ENCODE measurements around the gene RIPK1. TPM values are rescaled to one million over a fixed set of nuclear protein-coding genes. Genes with fewer than 3 reads are reported as not detected.

The RIPK1 gene
- total and polyA plus RNA-seq, 9 of the 15 experiments (the other 6 are each of a cell fraction or from before 2014, with no cell fraction given), result 3.8 to 24.9 (median 17.7) TPM

DNA sequence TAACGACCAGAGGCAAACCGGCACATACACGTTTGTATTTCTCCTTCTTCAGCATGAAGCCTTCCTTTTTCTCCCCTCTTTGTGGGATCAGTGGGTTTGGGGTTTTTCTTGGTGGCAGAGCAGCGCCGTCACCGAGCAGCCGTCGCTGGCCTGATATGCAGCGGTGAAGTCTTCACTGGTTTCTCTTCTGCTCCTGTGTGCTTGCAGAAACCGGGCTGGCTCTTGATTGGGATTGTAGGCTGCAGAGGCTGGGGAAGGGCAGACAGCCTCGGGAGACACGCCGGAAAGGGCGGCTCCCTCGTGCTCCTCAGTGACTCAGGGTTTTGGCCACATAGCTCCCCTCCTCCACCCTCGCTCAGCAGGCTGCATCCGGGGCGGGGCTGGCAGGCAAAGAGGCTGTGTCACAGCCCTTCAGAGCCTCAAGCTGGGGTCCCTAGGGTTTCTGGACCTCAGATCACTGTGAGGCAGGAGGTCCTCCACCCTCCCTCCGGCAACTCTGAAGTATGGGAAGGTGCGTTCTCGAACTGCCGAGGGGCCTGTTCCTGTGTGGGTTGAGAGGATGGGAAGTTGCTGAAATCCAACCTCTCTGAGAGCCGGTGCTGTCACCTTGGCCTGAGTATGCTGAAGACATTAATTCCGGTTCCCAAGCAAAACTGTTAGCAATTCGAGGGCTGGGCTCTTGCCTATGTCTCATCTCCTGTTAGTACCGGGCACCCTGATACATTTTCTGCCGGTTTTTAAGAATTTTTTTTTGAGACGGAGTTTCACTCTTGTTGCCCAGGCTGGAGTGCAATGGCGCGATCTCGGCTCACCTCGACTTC, 44.4 kb upstream of the RIPK1 start (continued):
- TF ChIP-seq, protein P1, sequence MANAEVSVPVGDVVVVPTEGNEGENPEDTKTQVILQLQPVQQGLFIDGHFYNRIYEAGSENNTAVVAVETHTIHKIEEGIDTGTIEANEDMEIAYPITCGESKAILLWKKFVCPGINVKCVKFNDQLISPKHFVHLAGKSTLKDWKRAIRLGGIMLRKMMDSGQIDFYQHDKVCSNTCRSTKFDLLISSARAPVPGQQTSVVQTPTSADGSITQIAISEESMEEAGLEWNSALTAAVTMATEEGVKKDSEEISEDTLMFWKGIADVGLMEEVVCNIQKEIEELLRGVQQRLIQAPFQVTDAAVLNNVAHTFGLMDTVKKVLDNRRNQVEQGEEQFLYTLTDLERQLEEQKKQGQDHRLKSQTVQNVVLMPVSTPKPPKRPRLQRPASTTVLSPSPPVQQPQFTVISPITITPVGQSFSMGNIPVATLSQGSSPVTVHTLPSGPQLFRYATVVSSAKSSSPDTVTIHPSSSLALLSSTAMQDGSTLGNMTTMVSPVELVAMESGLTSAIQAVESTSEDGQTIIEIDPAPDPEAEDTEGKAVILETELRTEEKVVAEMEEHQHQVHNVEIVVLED (CRISPR knock-in tag; IDR thresholded peaks at IDR 0.05), result no peak; the same call in 1 of the 2 replicates
- peak; percentile 79; the same call in 1 of the 2 replicates for TF ChIP-seq MBD2 (IDR thresholded peaks at IDR 0.05; ENCODE audit: borderline replicate concordance, low read depth)
- TF ChIP-seq SOX6 (IDR thresholded peaks at IDR 0.05), result peak; percentile 93
- no peak for TF ChIP-seq ZNF785 (CRISPR knock-in tag; IDR thresholded peaks at IDR 0.05)
- TF ChIP-seq, protein P2, sequence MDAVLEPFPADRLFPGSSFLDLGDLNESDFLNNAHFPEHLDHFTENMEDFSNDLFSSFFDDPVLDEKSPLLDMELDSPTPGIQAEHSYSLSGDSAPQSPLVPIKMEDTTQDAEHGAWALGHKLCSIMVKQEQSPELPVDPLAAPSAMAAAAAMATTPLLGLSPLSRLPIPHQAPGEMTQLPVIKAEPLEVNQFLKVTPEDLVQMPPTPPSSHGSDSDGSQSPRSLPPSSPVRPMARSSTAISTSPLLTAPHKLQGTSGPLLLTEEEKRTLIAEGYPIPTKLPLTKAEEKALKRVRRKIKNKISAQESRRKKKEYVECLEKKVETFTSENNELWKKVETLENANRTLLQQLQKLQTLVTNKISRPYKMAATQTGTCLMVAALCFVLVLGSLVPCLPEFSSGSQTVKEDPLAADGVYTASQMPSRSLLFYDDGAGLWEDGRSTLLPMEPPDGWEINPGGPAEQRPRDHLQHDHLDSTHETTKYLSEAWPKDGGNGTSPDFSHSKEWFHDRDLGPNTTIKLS (IDR thresholded peaks at IDR 0.05; ENCODE audit: borderline replicate concordance, low read depth), result peak; percentile 85
- TF ChIP-seq DPF2 (IDR thresholded peaks at IDR 0.05), result peak; percentile 93
- peak; percentile 93 for TF ChIP-seq SP1 (CRISPR knock-in tag; IDR thresholded peaks at IDR 0.05)
- peak; percentile 87; the same call in 1 of the 2 replicates for TF ChIP-seq KLF6 (CRISPR knock-in tag; IDR thresholded peaks at IDR 0.05; ENCODE audit: borderline replicate concordance)
- peak; percentile 96 for TF ChIP-seq SMAD4 (CRISPR knock-in tag; conservative IDR thresholded peaks at IDR 0.05)
- no peak for TF ChIP-seq COPS2 (conservative IDR thresholded peaks at IDR 0.05)
- TF ChIP-seq, protein P3, sequence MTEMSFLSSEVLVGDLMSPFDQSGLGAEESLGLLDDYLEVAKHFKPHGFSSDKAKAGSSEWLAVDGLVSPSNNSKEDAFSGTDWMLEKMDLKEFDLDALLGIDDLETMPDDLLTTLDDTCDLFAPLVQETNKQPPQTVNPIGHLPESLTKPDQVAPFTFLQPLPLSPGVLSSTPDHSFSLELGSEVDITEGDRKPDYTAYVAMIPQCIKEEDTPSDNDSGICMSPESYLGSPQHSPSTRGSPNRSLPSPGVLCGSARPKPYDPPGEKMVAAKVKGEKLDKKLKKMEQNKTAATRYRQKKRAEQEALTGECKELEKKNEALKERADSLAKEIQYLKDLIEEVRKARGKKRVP (CRISPR knock-in tag; IDR thresholded peaks at IDR 0.05), result peak; percentile 55; the same call in 1 of the 2 replicates
- TF ChIP-seq TEAD1 (CRISPR knock-in tag; IDR thresholded peaks at IDR 0.05), result peak; percentile 4 to 80; a peak in 1 of 4 replicates
- TF ChIP-seq ZNF24 (IDR thresholded peaks at IDR 0.05), result peak; percentile 70
- peak; percentile 55; the same call in 1 of the 2 replicates for TF ChIP-seq MTA1 (IDR thresholded peaks at IDR 0.05; ENCODE audit: borderline replicate concordance)
- TF ChIP-seq, protein P4, sequence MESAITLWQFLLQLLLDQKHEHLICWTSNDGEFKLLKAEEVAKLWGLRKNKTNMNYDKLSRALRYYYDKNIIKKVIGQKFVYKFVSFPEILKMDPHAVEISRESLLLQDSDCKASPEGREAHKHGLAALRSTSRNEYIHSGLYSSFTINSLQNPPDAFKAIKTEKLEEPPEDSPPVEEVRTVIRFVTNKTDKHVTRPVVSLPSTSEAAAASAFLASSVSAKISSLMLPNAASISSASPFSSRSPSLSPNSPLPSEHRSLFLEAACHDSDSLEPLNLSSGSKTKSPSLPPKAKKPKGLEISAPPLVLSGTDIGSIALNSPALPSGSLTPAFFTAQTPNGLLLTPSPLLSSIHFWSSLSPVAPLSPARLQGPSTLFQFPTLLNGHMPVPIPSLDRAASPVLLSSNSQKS (CRISPR knock-in tag; IDR thresholded peaks at IDR 0.05), result no peak
- TF ChIP-seq MCM7 (IDR thresholded peaks at IDR 0.05), result no peak
- TF ChIP-seq ZNF23 (CRISPR knock-in tag; IDR thresholded peaks at IDR 0.05), result no peak; the same call in 1 of the 2 replicates
- TF ChIP-seq, protein P5, sequence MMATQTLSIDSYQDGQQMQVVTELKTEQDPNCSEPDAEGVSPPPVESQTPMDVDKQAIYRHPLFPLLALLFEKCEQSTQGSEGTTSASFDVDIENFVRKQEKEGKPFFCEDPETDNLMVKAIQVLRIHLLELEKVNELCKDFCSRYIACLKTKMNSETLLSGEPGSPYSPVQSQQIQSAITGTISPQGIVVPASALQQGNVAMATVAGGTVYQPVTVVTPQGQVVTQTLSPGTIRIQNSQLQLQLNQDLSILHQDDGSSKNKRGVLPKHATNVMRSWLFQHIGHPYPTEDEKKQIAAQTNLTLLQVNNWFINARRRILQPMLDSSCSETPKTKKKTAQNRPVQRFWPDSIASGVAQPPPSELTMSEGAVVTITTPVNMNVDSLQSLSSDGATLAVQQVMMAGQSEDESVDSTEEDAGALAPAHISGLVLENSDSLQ (IDR thresholded peaks at IDR 0.05), result peak; percentile 70
- peak; percentile 72; the same call in 1 of the 2 replicates for TF ChIP-seq RB1 (IDR thresholded peaks at IDR 0.05; ENCODE audit: low read depth)
- TF ChIP-seq CREM (IDR thresholded peaks at IDR 0.05; ENCODE audit: low read depth), result peak; percentile 92
- TF ChIP-seq PHF21A (IDR thresholded peaks at IDR 0.05; ENCODE audit: borderline replicate concordance, low read depth), result peak; percentile 90; the same call in 1 of the 2 replicates
- TF ChIP-seq IFI16 (CRISPR knock-in tag; IDR thresholded peaks at IDR 0.05), result no peak
- peak; percentile 96 for TF ChIP-seq SUPT5H (IDR thresholded peaks at IDR 0.05)
